Activated naive CD8-positive, alpha-beta T cell treated with anti-CD3 and anti-CD28 coated beads, Interleukin-2, amount 10 ng/mL, durations not matched to agents 7 days and 5 days (primary cell): ENCODE data around the gene BEND5. TPM values are rescaled to one million over a fixed set of nuclear protein-coding genes. Genes with fewer than 3 reads are reported as not detected.

Experiments
- ATAC-seq: fragments of 150-1000 bp; cut with Tn5 transposase; one replicate; pipeline ENCODE4 v1.10.0; 2021; ENCODE audit warnings: low read depth, moderate library complexity
- POLR2A ChIA-PET: fragments of 350-600 bp; sonication (Branson Sonifier 250); formaldehyde crosslinking; loops from one replicate; lab custom pipeline; 2021; ENCODE audit warnings: antibody characterized with exemption; lab: Charles Lee
- DNase-seq: peaks from one replicate; pipeline ENCODE4 v3.0.0; 2021
- H3K27ac Mint-ChIP-seq: one replicate; pipeline ENCODE4 v1.8.0; 2022; ENCODE audit warnings: mild to moderate bottlenecking, mixed read lengths
- H3K27me3 Mint-ChIP-seq: one replicate; pipeline ENCODE4 v1.8.0; 2022; ENCODE audit warnings: mild to moderate bottlenecking, moderate library complexity, mixed read lengths
- H3K36me3 Mint-ChIP-seq: one replicate; pipeline ENCODE4 v1.8.0; 2021; ENCODE audit warnings: mild to moderate bottlenecking, mixed read lengths
- H3K4me1 Mint-ChIP-seq: one replicate; pipeline ENCODE4 v1.8.0; 2021; ENCODE audit warnings: mixed read lengths
- H3K4me3 Mint-ChIP-seq: one replicate; pipeline ENCODE4 v1.8.0; 2022; ENCODE audit warnings: mild to moderate bottlenecking, moderate library complexity, mixed read lengths
- H3K9me3 Mint-ChIP-seq: one replicate; pipeline ENCODE4 v1.8.0; 2021; ENCODE audit warnings: mixed read lengths
- total RNA-seq, 2 experiments: library from RNA; stranded (reverse); gene quantifications; one replicate each; pipeline ENCODE4 v1.2.3, GENCODE V29; 2021

Gene BEND5, protein sequence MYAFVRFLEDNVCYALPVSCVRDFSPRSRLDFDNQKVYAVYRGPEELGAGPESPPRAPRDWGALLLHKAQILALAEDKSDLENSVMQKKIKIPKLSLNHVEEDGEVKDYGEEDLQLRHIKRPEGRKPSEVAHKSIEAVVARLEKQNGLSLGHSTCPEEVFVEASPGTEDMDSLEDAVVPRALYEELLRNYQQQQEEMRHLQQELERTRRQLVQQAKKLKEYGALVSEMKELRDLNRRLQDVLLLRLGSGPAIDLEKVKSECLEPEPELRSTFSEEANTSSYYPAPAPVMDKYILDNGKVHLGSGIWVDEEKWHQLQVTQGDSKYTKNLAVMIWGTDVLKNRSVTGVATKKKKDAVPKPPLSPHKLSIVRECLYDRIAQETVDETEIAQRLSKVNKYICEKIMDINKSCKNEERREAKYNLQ
- total RNA-seq = 10 to 100 TPM; 12.0 to 12.4 TPM

DNA sequence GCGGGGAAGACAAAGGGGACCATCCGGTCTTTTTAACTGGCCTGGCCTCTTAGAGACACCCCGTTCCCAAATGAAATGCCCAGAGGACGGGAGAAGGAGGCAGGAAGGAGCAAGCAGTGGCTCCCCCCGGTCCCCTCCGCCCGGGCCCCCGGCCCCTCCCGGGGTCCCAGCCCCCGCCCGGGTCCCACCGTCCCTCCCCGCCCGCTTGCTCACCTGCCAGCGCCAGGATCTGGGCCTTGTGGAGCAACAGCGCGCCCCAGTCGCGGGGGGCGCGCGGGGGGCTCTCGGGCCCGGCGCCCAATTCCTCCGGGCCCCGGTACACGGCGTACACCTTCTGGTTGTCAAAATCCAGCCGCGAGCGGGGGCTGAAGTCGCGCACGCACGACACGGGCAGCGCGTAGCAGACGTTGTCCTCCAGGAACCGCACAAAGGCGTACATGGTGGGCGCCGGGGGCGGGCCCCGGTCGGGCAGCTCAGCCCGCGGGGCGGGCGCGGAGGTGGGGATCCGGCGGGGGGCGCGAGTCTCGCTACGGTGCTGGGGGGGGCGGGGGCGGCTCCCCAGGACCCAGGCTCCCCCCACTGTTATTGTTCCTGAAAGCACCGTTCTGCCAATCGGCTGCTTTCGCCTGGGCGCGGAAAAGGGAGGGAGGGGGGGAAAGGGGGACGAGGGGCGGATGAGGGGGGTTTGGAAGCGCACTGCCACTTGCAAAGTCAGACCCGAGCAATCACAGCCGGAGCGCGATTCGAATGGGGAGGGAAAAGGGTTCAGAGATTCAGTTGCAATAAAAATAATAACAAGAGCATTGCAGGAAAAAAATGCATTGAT is at the start of gene BEND5:
BEND5 (minus strand) TSS at position 499 of the 826 bp plus-strand sequence; CDS start at position 439, 60 bp downstream.
- Mint-ChIP-seq H3K36me3 (peaks cover 16% of the 10 kb centered on the region), H3K4me1 (peaks cover 31% of the 10 kb centered on the region), H3K27ac (peak within 1 kb of the TSS; percentile 77), H3K9me3 (no peaks in the 10 kb centered on the region), H3K27me3 (peaks cover 3% of the 10 kb centered on the region), H3K4me3 (peak within 1 kb of the TSS; percentile 90)
- DNase-seq (peak; percentile 77), ATAC-seq (peak; percentile 83)
- POLR2A ChIA-PET = interaction anchor here (1.3 kb wide), 1 partner anchor 305 kb away, joined by 3 read pairs; the partner anchor contains the start of gene SPATA6

DNA sequence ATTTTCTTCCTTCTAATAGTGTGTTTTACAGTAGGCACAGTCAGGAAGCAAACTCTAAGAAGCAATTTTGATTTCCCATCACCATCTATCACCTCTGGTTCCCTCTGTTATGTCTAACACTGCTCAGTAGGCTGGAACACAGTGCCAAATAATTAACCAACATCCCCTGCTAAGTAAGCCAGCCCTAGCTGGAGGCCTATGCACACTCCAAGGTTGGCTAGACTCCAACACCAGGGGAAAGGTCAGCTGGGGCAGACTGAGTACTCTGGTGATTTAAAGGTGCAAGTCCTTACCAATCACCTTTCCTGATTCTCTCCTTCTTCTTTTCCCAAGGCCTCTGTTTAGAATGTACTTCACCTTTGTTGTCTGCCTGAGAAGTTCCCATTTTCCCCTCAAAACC is 46.5 kb upstream of the BEND5 start:
- H3K9me3 Mint-ChIP-seq = no peaks in the 10 kb centered on the region
- POLR2A ChIA-PET = no interaction called here
- H3K27ac Mint-ChIP-seq = no peak overlapping the region
- ATAC-seq (no peak), DNase-seq (no peak)
- peaks cover 17% of the 10 kb centered on the region for H3K27me3 Mint-ChIP-seq
- no peak overlapping the region for H3K4me3 Mint-ChIP-seq
- no peaks in the 10 kb centered on the region for H3K36me3 Mint-ChIP-seq
- no peaks in the 10 kb centered on the region for H3K4me1 Mint-ChIP-seq

DNA sequence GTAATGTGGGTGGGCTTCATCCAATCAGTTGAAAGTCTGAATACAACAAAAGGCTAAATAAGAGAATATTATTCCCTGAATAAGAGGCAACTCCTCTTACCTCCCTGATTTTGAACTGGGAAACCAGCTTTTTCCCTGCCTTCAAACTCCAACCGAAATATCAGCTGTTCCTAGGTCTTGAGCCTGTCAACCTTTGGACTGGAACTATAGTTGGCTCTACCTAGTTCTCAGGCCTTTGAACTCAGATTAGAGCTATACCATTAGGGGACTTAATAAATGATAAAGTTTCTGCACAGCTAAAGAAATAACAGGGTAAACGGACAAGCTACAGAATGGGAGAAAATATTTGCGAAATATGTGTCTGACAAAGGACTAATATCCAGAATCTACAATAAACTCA is 43.8 kb upstream of the BEND5 start:
- Mint-ChIP-seq H3K4me3 (no peak overlapping the region), H3K27me3 (peaks cover 9% of the 10 kb centered on the region), H3K27ac (no peak overlapping the region), H3K9me3 (no peaks in the 10 kb centered on the region), H3K4me1 (no peaks in the 10 kb centered on the region), H3K36me3 (no peaks in the 10 kb centered on the region)
- POLR2A ChIA-PET = no interaction called here
- DNase-seq = no peak
- no peak for ATAC-seq

DNA sequence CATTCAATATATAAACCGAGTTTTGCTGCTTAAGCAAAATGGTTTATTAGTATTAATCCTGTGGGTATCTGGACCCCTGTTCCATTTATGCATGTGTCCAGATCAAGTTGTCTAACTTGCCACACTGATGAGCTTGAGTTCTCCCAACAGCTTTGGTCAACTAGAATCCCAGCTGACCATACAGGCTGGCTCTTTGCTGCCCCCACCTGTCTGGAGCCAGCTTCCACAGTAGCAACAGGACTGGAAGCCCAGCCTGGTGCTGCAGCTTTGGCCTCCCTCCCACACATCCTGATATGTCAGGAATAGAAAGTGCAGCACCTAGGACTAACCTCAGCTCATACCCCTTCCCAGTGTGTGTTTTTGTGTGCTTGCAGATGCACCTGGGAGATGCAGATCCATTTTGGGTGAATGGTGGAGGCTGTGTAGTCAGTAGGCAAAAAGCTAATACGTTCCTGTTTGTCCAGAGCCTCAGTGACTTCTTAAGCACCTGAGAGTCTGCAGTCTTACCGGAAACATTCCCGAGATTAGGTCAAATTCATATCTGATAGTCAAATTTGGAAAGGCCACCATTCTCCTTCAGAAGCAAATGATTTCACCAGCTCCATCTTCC is 40.9 kb upstream of the BEND5 start:
- Mint-ChIP-seq H3K27ac (no peak overlapping the region), H3K9me3 (no peaks in the 10 kb centered on the region), H3K27me3 (peaks cover 12% of the 10 kb centered on the region), H3K36me3 (no peaks in the 10 kb centered on the region), H3K4me3 (no peak overlapping the region), H3K4me1 (no peaks in the 10 kb centered on the region)
- ATAC-seq (no peak), DNase-seq (peak; percentile 43)
- POLR2A ChIA-PET = no interaction called here

DNA sequence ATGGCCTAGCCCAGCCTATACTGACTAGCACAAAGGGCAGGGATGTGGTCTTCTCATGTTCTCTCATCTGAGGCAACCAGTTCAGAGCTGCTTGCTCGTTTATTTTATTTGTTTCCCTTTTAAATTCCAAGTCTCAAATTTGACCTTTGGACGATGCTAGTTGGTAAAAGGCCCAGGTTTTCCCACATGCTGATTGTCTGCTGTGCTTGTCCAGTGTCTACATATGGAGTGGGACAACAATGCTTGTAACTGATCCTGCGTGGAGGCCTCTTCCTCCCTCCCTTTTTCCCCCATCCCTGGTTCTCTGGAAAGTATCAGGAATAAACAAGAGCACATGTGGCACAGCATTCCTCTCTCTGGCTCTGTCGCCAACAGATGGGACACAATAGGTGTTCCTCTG is 34.0 kb upstream of the BEND5 start:
- H3K27ac Mint-ChIP-seq = no peak overlapping the region
- no peaks in the 10 kb centered on the region for H3K9me3 Mint-ChIP-seq
- no peak for ATAC-seq
- POLR2A ChIA-PET = no interaction called here
- peaks cover 6% of the 10 kb centered on the region for H3K27me3 Mint-ChIP-seq
- no peak for DNase-seq
- H3K4me1 Mint-ChIP-seq = no peaks in the 10 kb centered on the region
- H3K36me3 Mint-ChIP-seq = no peaks in the 10 kb centered on the region
- H3K4me3 Mint-ChIP-seq = no peak overlapping the region

DNA sequence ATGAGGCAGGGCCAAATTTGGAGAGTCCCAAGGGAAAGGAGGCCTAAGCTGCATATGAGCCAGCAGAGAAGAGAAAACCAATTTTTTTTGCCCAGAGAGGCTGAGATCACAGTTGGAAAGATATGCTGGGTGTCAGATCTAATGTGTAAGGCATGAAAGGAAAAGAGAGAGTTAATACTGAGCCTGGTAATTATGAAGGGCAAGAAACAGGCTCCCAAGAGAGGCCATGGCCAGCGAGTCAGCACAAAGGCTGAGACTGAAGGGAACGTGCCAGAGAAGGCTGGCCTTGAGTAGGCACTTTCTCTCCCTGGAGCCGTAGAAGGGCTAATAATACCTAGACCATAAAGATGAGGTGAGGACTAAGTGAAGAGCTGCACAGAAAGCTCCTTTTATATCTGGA is 31.8 kb upstream of the BEND5 start:
- ATAC-seq = no peak
- H3K27me3 Mint-ChIP-seq = peaks cover 11% of the 10 kb centered on the region

DNA sequence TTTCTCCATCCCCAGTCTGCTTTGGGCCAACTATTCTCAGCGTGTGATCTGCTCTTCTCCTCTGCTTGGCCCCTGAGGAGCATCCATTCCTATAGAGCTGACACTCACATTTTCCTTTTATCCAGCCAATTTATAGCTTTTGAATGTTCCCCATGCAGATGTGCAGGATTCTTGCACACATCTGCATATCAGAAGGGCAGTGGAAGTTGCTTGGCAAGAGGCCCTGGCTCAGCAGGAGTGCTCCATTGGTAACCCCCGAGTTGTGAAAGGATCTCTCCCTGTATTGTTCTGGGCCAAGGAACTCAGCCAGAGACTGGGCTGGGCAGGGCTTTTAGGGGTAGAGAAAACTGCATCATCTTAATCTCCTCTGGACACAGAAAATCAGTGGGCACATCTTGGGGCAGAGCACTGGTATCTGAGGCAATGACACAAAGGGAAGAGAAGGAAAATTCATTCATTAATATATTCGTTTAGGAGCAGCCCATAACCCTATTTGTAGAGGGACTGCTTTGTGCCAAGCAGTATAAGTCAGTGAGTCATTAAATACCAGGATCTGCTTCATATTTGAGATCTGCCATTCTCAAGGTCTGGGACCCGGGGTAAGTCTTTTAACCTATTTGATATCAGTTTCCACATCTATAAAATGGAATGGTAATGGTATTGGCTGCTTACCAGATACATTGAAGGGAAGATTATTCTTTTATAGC is 31.0 kb upstream of the BEND5 start:
- POLR2A ChIA-PET = no interaction called here
- H3K4me1 Mint-ChIP-seq = no peaks in the 10 kb centered on the region
- no peaks in the 10 kb centered on the region for H3K36me3 Mint-ChIP-seq
- H3K27me3 Mint-ChIP-seq = peaks cover 10% of the 10 kb centered on the region
- H3K27ac Mint-ChIP-seq = no peak overlapping the region
- no peak overlapping the region for H3K4me3 Mint-ChIP-seq
- no peaks in the 10 kb centered on the region for H3K9me3 Mint-ChIP-seq
- no peak for ATAC-seq
- no peak for DNase-seq

More for the DNA sequence above, 31.8 kb upstream of the BEND5 start:
- POLR2A ChIA-PET = no interaction called here
- no peaks in the 10 kb centered on the region for H3K9me3 Mint-ChIP-seq
- H3K4me3 Mint-ChIP-seq = no peak overlapping the region
- no peak overlapping the region for H3K27ac Mint-ChIP-seq
- no peaks in the 10 kb centered on the region for H3K36me3 Mint-ChIP-seq
- no peak for DNase-seq
- H3K4me1 Mint-ChIP-seq = no peaks in the 10 kb centered on the region

DNA sequence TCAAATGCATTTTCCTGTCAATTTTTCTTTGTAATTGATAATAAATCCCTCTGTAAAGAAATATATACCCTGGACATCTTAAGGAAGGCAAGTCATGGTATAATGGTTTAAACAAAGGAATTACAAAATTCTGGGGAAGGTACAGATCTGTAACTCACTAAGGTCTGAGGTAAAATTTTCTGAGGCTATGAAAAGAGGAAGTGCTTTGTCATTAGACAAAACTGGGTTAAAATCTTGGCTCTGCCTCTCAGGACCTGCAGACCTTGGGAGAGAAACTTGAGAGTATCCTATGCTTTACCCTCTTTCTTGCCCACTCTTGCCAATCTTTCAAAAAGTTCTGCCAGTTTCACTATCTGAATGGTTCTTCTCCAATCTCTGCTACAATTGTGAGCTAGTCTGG is 26.8 kb upstream of the BEND5 start:
- POLR2A ChIA-PET = no interaction called here
- Mint-ChIP-seq H3K36me3 (no peaks in the 10 kb centered on the region), H3K27ac (no peak overlapping the region), H3K4me3 (no peak overlapping the region), H3K4me1 (no peaks in the 10 kb centered on the region), H3K9me3 (no peaks in the 10 kb centered on the region), H3K27me3 (peaks cover 24% of the 10 kb centered on the region)
- no peak for ATAC-seq
- no peak for DNase-seq

DNA sequence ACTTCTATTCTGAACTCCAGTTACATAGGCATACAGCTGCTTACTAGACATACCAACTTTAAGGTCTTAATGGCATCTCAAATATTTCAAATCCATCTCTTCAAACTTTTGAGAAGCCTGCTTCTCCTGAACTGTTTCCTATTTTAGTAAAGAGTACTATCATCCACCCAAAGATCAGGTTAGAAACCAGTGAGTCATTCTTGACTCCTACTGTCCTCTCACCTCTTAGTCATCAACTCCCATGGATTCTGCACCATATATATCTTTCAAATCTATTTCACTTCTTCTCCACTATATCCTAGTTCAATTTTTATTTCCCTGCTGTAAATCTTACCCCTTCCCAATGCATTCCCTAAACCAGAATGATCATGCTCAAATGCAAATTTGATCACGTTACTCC is 18.1 kb upstream of the BEND5 start:
- Mint-ChIP-seq H3K36me3 (peaks cover 2% of the 10 kb centered on the region), H3K4me1 (peaks cover 9% of the 10 kb centered on the region), H3K4me3 (no peak overlapping the region), H3K9me3 (peaks cover 1% of the 10 kb centered on the region), H3K27me3 (peaks cover 14% of the 10 kb centered on the region), H3K27ac (no peak overlapping the region)
- POLR2A ChIA-PET = no interaction called here
- ATAC-seq (no peak), DNase-seq (no peak)

DNA sequence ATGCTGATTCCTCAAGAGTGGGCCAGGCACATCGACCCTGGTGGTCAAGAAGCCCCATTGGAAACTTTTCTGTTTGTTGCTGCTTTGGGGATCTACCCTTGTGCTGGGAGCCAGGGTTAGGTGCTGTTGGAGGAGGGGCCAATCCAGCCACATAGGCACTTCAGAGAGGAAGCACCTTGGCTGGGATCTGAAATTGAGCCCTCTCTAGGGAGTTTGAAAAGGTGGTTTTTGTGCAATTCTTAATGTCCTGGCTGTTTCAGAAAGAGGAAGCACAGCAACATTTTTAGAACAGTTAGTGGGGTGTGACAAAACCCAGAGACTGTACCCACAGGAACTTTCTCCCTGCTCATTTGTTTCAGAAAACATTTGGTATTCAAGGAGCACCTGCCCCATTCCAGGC is 17.2 kb upstream of the BEND5 start:
- Mint-ChIP-seq H3K36me3 (peaks cover 2% of the 10 kb centered on the region), H3K4me3 (no peak overlapping the region), H3K27ac (no peak overlapping the region), H3K27me3 (peaks cover 7% of the 10 kb centered on the region), H3K4me1 (peaks cover 12% of the 10 kb centered on the region), H3K9me3 (peaks cover 1% of the 10 kb centered on the region)
- DNase-seq = no peak
- ATAC-seq = no peak
- POLR2A ChIA-PET = no interaction called here

DNA sequence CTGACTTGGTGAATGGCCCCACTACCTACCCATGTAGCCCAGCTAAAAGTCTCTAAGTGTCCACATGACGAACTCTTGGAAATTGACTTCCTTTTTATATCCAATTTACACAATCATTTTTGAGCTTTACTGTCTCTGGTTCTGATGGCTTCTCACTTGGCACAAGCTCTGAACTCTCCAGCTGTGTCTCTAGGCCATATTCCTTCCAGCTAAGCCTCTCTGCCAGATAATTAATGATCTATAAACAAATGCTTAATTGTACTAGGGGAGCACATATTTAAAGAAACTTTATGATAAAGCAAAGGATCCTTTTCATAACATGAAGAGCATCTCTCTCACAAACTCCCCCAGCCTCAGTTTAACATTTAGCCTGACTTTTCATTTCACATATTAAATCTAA is 16.3 kb upstream of the BEND5 start:
- ATAC-seq (no peak), DNase-seq (no peak)
- no peak overlapping the region for H3K4me3 Mint-ChIP-seq
- POLR2A ChIA-PET = no interaction called here
- peaks cover 1% of the 10 kb centered on the region for H3K9me3 Mint-ChIP-seq
- no peak overlapping the region for H3K27ac Mint-ChIP-seq
- H3K27me3 Mint-ChIP-seq = peaks cover 4% of the 10 kb centered on the region
- H3K4me1 Mint-ChIP-seq = peaks cover 12% of the 10 kb centered on the region
- peaks cover 2% of the 10 kb centered on the region for H3K36me3 Mint-ChIP-seq

DNA sequence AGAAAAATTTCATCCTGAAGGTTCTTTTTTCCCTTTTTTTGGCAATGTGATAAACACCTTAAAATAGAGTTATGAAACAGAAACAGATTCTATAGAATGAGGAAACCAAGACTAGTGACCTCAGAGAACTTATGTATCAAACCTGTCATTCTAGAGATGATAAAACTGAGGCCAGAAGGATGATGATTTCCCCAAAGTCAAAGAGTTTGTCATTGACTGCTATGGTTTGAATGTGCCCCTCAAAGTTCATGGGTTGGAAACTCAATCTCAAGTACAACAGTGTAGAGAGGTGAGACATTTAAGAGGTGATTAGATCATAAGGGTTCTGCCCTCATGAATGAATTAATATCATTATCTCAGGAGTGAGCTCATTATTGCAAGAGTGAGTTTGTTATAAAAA is 13.7 kb upstream of the BEND5 start:
- Mint-ChIP-seq H3K27me3 (peaks cover 4% of the 10 kb centered on the region), H3K36me3 (peaks cover 2% of the 10 kb centered on the region), H3K27ac (no peak overlapping the region), H3K4me1 (peaks cover 12% of the 10 kb centered on the region), H3K4me3 (no peak overlapping the region), H3K9me3 (peaks cover 1% of the 10 kb centered on the region)
- POLR2A ChIA-PET = no interaction called here
- ATAC-seq = no peak
- no peak for DNase-seq

DNA sequence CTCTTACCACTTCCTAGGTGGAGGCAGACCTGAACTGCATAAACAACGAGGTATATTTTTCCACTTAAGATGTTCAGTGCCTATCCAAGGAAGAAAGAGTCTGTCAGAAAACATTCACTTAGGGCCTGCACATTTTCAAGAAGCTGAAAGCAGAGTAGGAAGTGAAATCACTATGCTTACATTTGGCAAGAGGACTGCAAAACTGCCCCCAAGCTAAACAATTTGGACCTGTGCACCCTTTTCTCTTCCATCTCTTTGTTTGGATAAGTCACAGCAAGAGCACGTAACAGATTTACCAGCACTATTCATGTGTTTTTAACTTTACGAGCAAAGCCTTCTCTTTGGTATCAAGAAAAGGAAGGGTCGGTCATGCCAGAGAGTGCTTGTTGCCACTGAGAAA is 13.2 kb upstream of the BEND5 start:
- ATAC-seq = no peak
- H3K27ac Mint-ChIP-seq = no peak overlapping the region
- POLR2A ChIA-PET = no interaction called here
- H3K36me3 Mint-ChIP-seq = peaks cover 2% of the 10 kb centered on the region
- peaks cover 1% of the 10 kb centered on the region for H3K9me3 Mint-ChIP-seq
- no peak for DNase-seq
- peaks cover 6% of the 10 kb centered on the region for H3K27me3 Mint-ChIP-seq
- no peak overlapping the region for H3K4me3 Mint-ChIP-seq
- H3K4me1 Mint-ChIP-seq = peaks cover 12% of the 10 kb centered on the region
